Psoas muscle (tissue), 8 donors: Measurements from ENCODE around the gene SGMS2. TPM values are rescaled to one million over a fixed set of nuclear protein-coding genes. Genes with fewer than 3 reads are reported as not detected.

Source experiments
- ATAC-seq, 4 donors: fragments of 200-7000 bp; cut with Tn5 transposase; one replicate each; pipeline ENCODE4 v1.9.1; 2020; ENCODE audit warnings: moderate library complexity in 3 of 4, mild to moderate bottlenecking in 2 of 4
- DNase-seq, 2 donors: peaks; one replicate each; pipeline ENCODE4 v3.0.0-alpha.2; 2020
- H3K27ac ChIP-seq: fragments of 200-600 bp; one replicate; pipeline ENCODE4 v1.8.0; 2022
- H3K27me3 ChIP-seq, 3 donors: fragments of 200-600 bp in 1 of 3; one replicate each; pipeline versions ENCODE4 v1.6.1 to v1.8.0; 2013 to 2022; ENCODE audit warnings: low read length in 2 of 3, mild to moderate bottlenecking in 2 of 3, moderate library complexity in 1 of 3; ENCODE audit not compliant: insufficient read depth in 3 of 3
- H3K36me3 ChIP-seq, 2 donors: fragments of 200-600 bp in 1 of 2; one replicate each; pipeline versions ENCODE4 v1.6.1 to v1.8.0; 2013 to 2022; ENCODE audit warnings: low read depth in 1 of 2, mild to moderate bottlenecking in 1 of 2, moderate library complexity in 1 of 2; ENCODE audit not compliant: insufficient read depth in 1 of 2
- H3K4me1 ChIP-seq: fragments of 200-600 bp; one replicate; pipeline ENCODE4 v1.8.0; 2022
- H3K4me3 ChIP-seq: fragments of 200-600 bp; one replicate; pipeline ENCODE4 v1.8.0; 2022; ENCODE audit warnings: mild to moderate bottlenecking
- H3K9me3 ChIP-seq: fragments of 200-600 bp; one replicate; pipeline ENCODE4 v1.8.0; 2022
- WGBS, 3 donors: extraction: QIAGEN DNeasy Blood & Tissue Kit; methylation state at CpG; one replicate each; pipeline versions ENCODE4 v1.1.6 to v1.1.7; 2013; 5-methylcytosine and 5-hydroxymethylcytosine counted together
- intact Hi-C, 2 donors: fragments of 100-400 bp; cut with DNase I; formaldehyde crosslinking; loops; one replicate each; pipeline versions ENCODE4 v1.11.0 to v1.14.2; 2022
- polyA plus RNA-seq, 3 donors: library from polyadenylated mRNA; stranded (reverse); fragments of 200-250 nt; gene quantifications; one replicate each; pipeline ENCODE4 v1.2.3, GENCODE V29; 2013
- total RNA-seq, 4 donors: library from RNA; stranded (reverse); fragmentation: NEBNext Ultra II Directional in 2 of 4; extraction: Animal tissue kit (Norgen Biotek cat#: 25700) in 2 of 4; gene quantifications; one replicate each; pipeline versions ENCODE4 v1.2.1 to v1.2.4, GENCODE V29; 2021 to 2023
- TF ChIP-seq, protein P1 (sequence below): fragments of 200-600 bp; IDR thresholded peaks from one replicate; pipeline ENCODE4 v1.8.0; 2022; ENCODE audit warnings: antibody characterized with exemption
- donor health status: healthy with polysubstance abuse.
- donor health status: DM: no; HTN: no; CAD: no; lungs with moderate emphysema.
- donor health status: Bipolar disorder and iron deficiency.
- donor health status: healthy.
- donor health status: DM: yes; HTN: yes; CAD: no.
- donor health status: DM: no; HTN: no; CAD: no.
- donor health status: DM: no; HTN: no; CAD: no.
- donor health status: DM: yes; HTN: yes; CAD: no.

Gene SGMS2
- total and polyA plus RNA-seq, 7 donors: 1.7 to 14.2 (median 8.7) TPM

- H3K36me3 ChIP-seq: no peaks in the 10 kb centered on the region
- no peak overlapping the region for H3K4me3 ChIP-seq
- H3K9me3 ChIP-seq: peaks cover 5% of the 10 kb centered on the region
- H3K4me1 ChIP-seq: no peaks in the 10 kb centered on the region
- DNase-seq (no peak), ATAC-seq (no peak)
- intact Hi-C loops: no loop called here
- TF ChIP-seq, protein P1, sequence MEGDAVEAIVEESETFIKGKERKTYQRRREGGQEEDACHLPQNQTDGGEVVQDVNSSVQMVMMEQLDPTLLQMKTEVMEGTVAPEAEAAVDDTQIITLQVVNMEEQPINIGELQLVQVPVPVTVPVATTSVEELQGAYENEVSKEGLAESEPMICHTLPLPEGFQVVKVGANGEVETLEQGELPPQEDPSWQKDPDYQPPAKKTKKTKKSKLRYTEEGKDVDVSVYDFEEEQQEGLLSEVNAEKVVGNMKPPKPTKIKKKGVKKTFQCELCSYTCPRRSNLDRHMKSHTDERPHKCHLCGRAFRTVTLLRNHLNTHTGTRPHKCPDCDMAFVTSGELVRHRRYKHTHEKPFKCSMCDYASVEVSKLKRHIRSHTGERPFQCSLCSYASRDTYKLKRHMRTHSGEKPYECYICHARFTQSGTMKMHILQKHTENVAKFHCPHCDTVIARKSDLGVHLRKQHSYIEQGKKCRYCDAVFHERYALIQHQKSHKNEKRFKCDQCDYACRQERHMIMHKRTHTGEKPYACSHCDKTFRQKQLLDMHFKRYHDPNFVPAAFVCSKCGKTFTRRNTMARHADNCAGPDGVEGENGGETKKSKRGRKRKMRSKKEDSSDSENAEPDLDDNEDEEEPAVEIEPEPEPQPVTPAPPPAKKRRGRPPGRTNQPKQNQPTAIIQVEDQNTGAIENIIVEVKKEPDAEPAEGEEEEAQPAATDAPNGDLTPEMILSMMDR: no peak
- H3K27ac ChIP-seq: no peak overlapping the region
- H3K27me3 ChIP-seq: peaks cover 0 to 2% (median 0%) of the 10 kb centered on the region in 3 donors
- 60 to 70% (median 62%) methylated on average over 3 of the region's 3 CpGs for WGBS, 3 donors
Measured at GRCh38 chr4:107791902-107792301, 32.8 kb upstream of the SGMS2 start.

DNA sequence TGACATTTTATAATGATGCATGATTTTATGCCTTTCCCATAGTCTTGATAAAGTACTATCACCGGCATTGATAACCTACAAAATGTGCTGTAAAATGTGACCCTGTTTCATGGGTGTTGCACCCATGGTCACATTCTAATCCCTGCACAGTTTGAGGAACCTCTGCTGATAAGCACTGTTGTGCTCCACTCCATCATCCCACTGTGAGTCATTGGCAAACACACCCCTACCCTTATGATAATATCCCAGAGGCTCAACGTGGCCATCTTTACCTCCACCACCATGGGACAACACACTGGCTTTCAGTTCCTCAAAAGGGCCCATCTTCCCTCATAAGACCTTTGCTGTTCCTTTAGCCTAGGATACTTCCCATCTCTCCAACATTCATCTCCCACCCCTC, 32.0 kb upstream of the SGMS2 start:
- no peaks in the 10 kb centered on the region for H3K36me3 ChIP-seq
- no peaks in the 10 kb centered on the region for H3K4me1 ChIP-seq
- H3K4me3 ChIP-seq: no peak overlapping the region
- H3K27me3 ChIP-seq: peaks cover 0 to 8% (median 0%) of the 10 kb centered on the region in 3 donors
- DNase-seq (no peak), ATAC-seq (no peak)
- TF ChIP-seq, protein P1: no peak
- no peak overlapping the region for H3K27ac ChIP-seq
- intact Hi-C loops: no loop called here
- 67 to 77% (median 71%) methylated on average over 2 of the region's 2 CpGs for WGBS, 3 donors
- H3K9me3 ChIP-seq: peaks cover 5% of the 10 kb centered on the region

DNA sequence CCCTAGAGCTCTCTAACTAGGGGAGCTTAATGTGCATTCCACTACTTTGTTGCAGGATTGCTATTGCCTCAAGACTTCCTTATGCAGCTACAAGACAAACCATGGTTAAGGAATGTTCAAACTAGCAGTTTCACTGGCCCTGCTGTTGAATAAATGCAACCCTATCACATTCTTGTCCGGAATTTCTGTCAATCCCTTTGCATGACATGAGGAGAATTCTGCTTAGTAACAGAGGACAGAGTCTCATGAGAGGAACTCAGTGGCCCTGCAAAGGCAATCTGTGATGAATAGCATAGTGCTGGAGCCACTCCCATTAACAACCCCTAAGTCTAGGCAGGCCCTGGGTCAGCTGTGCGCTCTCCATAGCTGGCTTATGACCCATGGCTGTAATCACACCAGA, 30.7 kb upstream of the SGMS2 start:
- Histone ChIP-seq H3K36me3 (no peaks in the 10 kb centered on the region), H3K27ac (no peak overlapping the region), H3K4me3 (no peak overlapping the region), H3K4me1 (no peaks in the 10 kb centered on the region), H3K9me3 (no peaks in the 10 kb centered on the region), H3K27me3 (peaks cover 0 to 8% (median 0%) of the 10 kb centered on the region in 3 donors)
- TF ChIP-seq, protein P1: no peak
- WGBS, 3 donors: 60 to 69% (median 61%) methylated on average over 2 of the region's 2 CpGs
- intact Hi-C loops: loop anchor here in 1 of 2 donors (2.0 kb wide), 1 partner anchor 79 kb away; no protein-coding TSS in a partner anchor
- DNase-seq (no peak), ATAC-seq (no peak)

GRCh38 chr4:107799669-107800450, 24.9 kb upstream of the SGMS2 start:
- intact Hi-C loops: no loop called here
- ATAC-seq: no peak
- TF ChIP-seq, protein P1: no peak
- Histone ChIP-seq H3K27ac (no peak overlapping the region), H3K36me3 (no peaks in the 10 kb centered on the region), H3K27me3 (peaks cover 0 to 8% (median 1%) of the 10 kb centered on the region in 3 donors), H3K4me3 (peak overlapping the region; percentile 16), H3K9me3 (no peaks in the 10 kb centered on the region), H3K4me1 (no peaks in the 10 kb centered on the region)
- WGBS, 3 donors: 58 to 68% (median 60%) methylated on average over 10 of the region's 10 CpGs
- no peak for DNase-seq
